Activated T-cell treated with anti-CD3 and anti-CD28 coated beads, Interleukin-2, amount 50 U/mL, for 1 hour (primary cell): ENCODE measurements around the gene LTC4S.
A peak's percentile ranks its signal among the peaks of the same experiment; 100 is the strongest.

Experiments used
- DNase-seq: peaks from one replicate; pipeline ENCODE4 v3.0.0-alpha.2; 2020

The LTC4S gene

GRCh38 chr5:179812135-179812825 is 18.5 kb downstream of the LTC4S start:
- no peak for DNase-seq

- no peak for DNase-seq
These were observed 19.3 kb downstream of the LTC4S start for GRCh38 chr5:179812997-179813607.

DNA sequence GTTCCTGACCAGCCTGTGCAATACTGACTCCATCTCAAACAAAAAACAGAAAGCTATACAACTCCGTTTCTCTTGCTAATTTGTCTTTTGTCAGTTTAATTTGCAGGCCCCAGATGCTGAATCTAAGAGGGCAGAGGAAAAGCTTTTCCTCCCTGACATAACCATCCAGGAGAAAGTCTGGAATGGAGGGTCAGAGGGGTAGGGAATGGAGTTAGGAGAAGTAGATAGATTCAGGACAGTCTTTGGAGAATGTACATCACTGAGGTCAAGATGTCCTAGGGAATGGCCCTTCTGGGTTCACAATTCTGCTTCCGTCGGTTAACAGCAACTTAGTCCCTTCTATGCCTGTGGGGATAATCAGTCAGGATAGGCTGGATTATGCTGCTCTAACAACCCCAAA is 20.3 kb downstream of the LTC4S start:
- DNase-seq = no peak

- no peak for DNase-seq
These were observed 21.9 kb downstream of the LTC4S start for GRCh38 chr5:179815491-179816249.

- no peak for DNase-seq
These were observed 22.6 kb downstream of the LTC4S start for GRCh38 chr5:179816401-179816795.

- no peak for DNase-seq
These were observed 23.1 kb downstream of the LTC4S start for GRCh38 chr5:179816796-179817469.

DNA sequence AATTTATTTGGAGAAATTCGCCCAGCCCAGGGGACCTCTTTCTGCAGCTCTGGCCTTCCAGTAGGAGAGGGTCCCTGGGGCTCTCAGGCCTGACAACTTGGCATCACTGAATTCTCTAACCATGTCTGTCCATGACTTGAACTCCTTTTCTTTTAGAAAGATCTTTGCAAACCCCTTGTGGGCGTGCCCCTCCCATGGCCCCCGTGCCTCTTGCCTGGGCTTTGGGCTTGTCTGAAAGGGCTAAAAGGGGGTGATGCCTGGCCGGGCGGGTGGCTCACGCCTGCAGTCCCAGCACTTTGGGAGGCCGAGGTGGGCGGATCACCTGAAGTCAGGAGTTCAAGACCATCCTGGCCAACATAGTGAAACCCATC is 23.7 kb downstream of the LTC4S start:
- DNase-seq = no peak

- no peak for DNase-seq
These were observed 24.3 kb downstream of the LTC4S start for GRCh38 chr5:179817890-179818745.

DNA sequence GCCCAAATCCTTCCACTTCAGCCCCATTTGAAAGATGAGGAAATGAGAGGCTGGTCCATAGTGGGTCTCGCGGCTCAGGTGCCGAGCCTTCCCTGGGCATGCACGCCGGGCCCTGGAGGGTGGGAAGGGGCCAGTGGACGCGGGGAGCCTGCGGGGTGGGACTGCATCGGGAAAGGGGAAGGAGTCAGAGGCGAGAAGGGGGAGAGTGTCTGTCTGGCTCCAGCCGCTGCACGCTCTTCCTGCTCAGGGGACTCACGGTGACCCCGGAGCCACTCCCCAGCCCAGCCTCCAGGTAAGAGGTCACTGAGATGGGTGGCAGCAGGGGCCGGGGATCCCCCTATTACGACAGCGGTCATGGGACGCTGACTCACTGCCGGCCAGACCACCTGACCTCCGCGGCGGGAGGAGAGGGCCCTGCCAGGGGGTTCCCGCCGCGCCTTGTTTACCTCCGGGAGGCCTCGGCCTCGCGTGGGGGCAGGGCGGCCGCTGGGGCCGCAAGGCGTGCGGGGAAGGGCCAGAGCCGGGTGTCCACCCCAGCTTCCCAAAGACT is 25.0 kb downstream of the LTC4S start:
- DNase-seq = peak; percentile 81

DNA sequence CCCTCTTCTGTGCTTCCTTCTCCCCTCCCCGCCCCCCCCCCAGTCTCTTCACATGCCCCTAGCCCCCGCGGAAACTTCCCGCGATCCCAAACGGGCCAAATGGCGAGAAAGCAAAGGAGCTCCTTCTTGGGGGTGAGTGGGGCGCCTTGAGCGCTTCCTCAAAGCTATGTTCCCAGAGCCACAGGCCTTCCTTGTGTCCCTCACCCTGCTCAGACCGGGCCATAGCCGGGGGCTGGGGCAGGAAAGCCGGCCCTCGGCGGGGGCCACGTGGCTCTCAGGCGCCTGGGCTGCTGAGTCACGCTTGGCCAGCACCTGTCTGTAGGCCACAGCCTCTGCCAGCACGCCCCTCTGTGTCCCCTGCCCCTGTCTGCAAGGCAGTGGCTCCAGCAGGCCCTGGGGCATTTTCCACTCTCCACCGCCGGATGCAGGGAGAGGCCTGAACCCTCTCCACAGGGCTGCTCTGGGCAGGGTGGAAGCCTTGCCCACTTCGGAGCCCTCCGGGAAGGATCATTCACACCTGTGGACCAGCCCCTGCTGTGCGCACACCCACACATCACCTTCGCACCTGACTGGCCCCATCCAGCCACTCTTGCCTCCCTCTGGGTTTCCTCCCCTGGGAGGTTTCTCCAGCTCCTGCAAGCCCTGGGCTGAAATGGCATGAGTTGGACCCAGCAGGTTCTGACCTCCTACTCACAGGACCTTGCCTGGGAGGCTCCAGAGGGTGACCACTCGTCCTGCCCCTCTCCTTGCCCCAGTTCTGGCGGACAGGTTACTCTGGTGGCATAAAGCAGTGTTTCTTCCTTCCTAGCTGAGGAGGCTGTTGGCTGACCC is 25.7 kb downstream of the LTC4S start:
- DNase-seq = peak; percentile 53

GRCh38 chr5:179820127-179820482 is 26.3 kb downstream of the LTC4S start:
- peak; percentile 49 for DNase-seq

GRCh38 chr5:179820483-179821297 is 26.9 kb downstream of the LTC4S start, which contains the start of gene SQSTM1:
Gene SQSTM1, plus strand, starts transcription at chr5:179820905. Its CDS starts 32 bp downstream, at chr5:179820937.
- peak; percentile 92 for DNase-seq

DNA sequence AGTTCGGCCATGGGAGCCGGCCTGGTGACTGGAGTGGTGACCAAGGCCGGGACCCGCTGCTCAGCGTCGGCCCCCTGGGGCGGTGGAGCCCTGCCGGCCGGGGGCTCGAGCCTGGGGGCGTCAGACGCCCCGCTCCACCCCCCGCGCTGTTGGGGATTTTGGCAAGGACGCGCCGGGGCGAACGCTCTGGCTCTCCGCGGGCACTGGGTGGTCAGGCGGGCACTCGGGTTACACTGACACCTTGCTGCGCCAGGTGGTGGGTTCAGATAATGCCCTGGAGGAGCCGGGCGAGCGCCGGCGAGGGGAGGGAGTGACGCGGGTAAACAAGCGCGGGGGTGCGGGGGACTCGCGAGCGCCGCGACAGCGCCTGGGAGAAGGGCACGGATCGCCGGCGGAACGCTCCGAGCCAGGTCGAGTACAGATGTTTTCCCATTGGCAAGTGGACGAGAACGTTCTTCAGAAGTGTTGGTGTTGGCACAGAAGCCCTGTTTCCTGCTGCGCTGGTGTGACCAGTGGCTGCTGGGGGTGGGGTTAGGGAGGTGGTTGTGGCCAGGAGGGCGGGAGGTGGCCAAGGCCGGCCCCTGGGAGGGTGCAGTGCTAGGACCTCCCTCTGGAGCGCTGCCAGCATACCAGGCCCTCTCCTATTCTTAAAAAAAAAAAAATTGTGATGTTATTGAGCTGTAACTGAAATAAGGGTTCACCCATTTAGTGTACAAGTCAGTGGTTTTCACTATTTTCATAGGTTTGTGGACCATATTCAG is 27.7 kb downstream of the LTC4S start:
- DNase-seq = peak; percentile 87

DNA sequence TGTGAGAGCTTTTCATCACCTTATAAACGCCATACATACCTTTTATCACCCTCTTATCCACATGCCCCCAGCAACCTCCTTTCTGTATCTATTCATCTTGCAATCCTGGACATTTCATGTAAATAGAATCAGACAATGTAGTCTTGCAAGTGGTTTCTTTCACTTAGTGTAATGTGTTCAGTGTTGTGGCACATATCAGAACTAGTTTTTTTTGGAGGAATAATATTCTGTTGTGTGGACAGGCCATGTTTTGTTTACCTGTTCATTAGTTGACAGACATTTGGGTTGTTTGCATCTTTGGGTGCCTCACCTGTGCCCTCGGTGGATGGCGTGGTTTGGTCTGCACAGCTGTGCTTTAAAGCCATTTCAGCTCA is 28.3 kb downstream of the LTC4S start:
- no peak for DNase-seq

DNA sequence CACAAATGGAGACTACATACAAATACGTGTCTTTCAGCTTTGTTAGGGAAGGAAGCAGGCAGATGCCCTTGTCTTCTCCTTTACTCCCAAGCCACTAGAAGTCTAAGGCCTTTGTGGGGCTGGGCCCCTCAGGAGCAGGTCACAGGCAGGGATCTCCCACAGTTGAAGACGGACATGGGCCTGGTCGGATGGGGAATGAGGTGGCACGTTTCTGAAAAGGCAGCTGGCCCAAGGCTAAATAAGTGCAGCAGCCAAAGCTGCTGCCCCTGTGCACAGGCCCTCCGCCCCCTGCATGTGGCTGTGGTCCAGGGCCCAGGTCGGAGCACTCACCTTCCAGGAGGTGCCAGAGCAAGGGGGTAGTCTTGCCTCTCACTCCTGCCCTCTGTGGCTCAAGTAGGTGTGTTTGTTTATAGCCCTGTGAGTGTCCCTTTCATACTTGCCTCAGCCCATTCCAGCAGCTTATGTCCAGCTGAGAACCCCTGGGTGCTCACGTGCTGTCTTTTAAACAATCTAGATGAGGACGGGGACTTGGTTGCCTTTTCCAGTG is 28.7 kb downstream of the LTC4S start:
- DNase-seq = no peak

DNA sequence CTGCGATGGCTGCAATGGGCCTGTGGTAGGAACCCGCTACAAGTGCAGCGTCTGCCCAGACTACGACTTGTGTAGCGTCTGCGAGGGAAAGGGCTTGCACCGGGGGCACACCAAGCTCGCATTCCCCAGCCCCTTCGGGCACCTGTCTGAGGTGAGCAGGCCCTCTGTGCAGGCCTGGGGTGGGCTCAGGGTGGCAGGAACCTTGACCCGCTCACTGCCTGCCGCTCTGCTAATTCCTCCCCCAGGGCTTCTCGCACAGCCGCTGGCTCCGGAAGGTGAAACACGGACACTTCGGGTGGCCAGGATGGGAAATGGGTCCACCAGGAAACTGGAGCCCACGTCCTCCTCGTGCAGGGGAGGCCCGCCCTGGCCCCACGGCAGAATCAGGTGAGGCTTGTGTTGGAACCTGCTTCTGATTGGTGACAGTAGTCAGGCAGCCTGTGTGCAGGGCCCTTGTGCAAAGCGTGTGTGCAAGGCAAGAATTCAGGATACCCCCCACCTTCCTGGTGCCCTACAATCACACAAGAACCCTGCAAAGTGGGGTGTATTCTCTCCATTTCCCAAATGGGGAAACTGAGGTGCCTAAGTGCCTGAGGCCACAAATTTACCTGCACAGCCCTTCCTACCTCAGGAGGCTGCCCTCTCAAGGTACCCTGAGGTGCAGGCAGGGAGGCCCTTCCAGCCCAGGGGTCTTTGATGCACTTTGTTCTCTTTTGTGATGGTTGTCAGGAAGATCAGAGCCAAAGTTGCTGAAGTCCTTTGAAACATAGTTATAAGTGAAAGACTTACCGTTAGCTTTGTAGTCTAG is 30.4 kb downstream of the LTC4S start:
- DNase-seq = no peak

DNA sequence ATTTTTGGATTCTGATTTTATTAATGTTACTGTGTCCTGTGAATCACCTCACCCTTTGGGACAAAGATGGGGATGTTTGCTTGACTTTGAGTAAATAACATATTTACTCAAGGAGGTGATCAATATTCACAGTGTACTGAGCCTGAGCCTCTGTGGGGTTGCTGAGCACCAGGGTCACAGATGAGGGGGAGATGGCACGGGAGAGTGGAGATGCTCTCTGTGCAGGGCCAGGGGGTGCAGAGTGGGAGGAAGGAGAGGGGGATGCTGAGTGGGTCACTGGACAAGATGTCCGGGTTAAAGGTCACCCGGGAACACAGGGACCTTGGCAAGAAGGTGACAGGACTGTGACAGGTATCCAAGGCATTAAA is 30.9 kb downstream of the LTC4S start:
- no peak for DNase-seq

DNA sequence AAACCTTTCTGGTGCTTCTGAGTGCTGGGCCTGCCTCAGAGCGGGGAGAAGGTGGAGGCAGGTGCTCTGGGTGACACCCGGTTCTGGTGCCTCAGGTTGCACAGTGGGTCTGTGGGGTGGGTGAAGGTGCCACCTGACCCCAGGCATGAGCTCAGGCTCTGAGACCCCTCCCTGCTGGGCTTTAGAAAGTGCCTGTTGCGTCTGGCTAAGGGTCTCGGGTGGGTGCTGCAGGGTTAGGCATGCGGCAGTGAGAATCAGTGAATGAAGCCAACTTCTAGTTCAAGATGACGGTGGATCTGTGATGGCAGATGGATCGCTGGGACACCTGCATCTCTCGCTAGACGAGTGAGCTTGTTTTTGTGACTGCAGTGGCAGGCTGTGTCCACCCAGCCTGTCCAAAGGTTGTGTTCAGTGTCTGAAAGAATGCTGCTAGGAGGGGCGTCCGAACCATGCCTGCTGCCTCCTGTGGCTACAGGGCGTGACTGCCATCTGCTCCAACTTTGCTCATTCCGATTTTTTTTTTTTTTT is 31.9 kb downstream of the LTC4S start:
- DNase-seq = no peak
